HUDEP-2 (cell line): ENCODE data around the gene SMC4.

ENCODE experiments used
- DNase-seq, 76 experiments: peaks; one replicate each; lab custom pipeline; 2025; ENCODE audit not compliant: unreplicated experiment in 76 of 76; lab: John Stamatoyannopoulos, UW

SMC4 gene

DNA sequence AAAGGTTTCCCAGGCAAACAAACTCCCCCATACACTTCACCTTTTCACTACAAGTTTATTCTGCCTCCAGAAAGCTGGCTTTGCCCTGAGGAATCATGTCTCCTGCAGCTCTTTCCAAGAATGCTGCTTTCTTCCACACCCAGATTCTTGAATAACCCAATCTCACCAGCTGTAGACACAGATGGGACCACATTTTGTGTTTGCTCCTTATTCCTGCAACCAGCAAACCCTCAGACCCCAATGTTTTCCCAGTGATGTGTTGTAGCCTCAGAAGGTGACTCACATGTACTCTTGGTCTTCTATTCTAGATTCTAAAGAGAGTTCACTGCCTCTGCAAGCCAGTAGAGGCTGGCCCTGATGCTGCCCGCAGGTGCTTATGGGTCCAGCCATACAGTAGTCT lies 73.8 kb downstream of the SMC4 start:
- DNase-seq: no peak

- DNase-seq: no peak
Observed at GRCh38 chr3:160473978-160474377, 74.5 kb downstream of the SMC4 start.

- no peak for DNase-seq
Observed at GRCh38 chr3:160474416-160474838, 75.0 kb downstream of the SMC4 start.

DNA sequence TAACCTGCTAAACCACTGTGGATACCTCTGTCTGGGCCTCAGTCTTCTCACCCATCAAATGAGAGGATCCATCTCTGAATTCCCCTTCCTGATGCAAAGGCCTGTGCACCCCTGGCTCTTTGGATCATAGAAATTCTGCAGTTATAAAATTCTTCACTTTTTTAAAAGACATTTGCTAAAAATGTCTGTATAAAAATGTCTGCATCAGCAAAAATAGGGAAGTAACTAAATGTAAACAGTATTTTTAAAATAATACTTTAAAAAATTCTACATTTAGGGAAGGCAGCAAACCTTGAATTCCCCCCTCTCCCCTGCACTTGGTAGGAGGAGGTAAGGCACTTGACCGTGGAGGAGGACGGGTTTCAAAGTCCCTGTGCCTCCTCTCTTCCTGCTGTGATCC lies 75.7 kb downstream of the SMC4 start:
- DNase-seq: no peak

GRCh38 chr3:160475884-160476283 lies 76.4 kb downstream of the SMC4 start:
- DNase-seq: no peak

- no peak for DNase-seq
Observed at GRCh38 chr3:160477750-160478149, 78.3 kb downstream of the SMC4 start.

GRCh38 chr3:160478338-160478737 lies 78.9 kb downstream of the SMC4 start:
- DNase-seq: no peak

GRCh38 chr3:160479376-160479775 lies 79.9 kb downstream of the SMC4 start:
- DNase-seq: no peak

DNA sequence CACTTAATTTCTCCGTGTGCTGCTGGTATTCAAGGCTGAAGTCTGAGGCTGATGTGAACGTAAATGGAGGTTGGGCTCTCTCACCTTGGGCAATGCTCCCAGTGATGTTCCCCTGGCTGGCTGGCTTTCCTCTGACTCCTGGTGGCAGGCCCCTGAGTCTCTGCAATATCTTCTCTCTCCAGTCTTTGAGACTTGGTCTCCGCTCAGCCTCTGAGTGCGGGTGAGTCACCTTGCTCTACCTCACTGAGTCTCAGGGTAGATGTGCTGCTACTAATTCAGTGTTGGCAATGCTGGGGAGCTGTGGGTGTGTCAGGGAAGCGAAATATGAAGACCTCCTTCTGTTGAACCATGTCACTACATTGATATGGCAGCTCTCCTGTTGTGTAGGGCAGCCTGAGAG lies 81.5 kb downstream of the SMC4 start:
- no peak for DNase-seq

GRCh38 chr3:160481856-160482255 lies 82.4 kb downstream of the SMC4 start:
- DNase-seq: no peak

DNA sequence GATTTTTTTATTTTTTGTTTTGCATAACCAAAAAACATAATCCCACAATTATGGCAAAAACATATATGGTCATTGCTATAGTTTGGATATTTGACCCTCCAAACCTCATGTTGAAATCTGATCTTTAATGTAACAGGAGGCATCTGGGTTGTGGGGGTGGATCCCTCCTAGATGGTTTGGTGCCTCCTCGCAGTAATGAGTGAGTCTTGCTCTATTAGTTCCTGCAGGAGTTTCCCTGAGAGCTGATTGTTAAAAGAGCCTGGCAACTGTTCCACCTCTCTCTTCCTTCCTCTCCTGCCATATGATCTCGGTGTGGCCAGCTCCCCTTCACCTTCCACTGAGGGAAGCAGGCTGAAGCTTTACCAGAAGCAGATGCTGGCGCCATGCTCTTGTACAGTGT lies 83.3 kb downstream of the SMC4 start:
- DNase-seq: no peak
